ENCODE measurements around the gene MAS1.
"Not testable (repeated sequence)": the region's sequence is repeated elsewhere in the genome, so short reads cannot be mapped to it uniquely, and the experiment has no call there.

The MAS1 gene

DNA sequence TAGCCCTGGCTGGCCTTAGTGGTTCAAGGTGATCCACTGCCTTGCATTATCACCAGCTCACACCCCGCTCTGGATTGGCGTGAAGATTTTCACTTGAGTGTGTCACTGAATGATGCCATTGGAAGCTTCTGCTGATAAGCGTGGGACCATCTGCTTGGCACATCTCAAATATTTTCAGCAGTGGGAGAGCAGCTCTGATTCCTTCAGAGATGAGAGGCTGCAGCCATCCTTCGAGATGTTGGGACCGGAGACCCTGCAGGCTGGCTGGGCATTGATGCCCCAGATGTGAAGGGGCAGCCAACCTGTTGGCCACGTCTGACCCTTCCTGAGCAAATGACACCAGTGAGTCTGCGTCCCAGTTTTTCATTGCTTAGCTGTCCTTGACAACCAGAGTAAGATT, at the start of gene MAS1:
Gene MAS1 (plus strand): TSS at position 197 of the 400 bp plus-strand sequence. CDS start 15,968 bp downstream, outside the sequence.
- no peaks in the 10 kb centered on the region for H3K36me3 ChIP-seq (ENCODE audit: insufficient read depth, low read length)
- H3K4me3 ChIP-seq (ENCODE audit: low read depth in 1 of 2, low read length in 2 of 2) = no peak within 1 kb of the TSS
- peaks cover 0 to 5% of the 10 kb centered on the region in 2 donors for H3K27me3 ChIP-seq (ENCODE audit: control insufficient read depth in 1 of 2, insufficient read depth in 2 of 2, low read length in 2 of 2)
- no peak within 1 kb of the TSS for H3K27ac ChIP-seq (ENCODE audit: low read depth, low read length)
- H3K9ac ChIP-seq (ENCODE audit: low read length) = no peak within 1 kb of the TSS
- no peaks in the 10 kb centered on the region for H3K4me1 ChIP-seq (ENCODE audit: insufficient read depth, low read length)
- H3K9me3 ChIP-seq (ENCODE audit: low read length) = no peaks in the 10 kb centered on the region

DNA sequence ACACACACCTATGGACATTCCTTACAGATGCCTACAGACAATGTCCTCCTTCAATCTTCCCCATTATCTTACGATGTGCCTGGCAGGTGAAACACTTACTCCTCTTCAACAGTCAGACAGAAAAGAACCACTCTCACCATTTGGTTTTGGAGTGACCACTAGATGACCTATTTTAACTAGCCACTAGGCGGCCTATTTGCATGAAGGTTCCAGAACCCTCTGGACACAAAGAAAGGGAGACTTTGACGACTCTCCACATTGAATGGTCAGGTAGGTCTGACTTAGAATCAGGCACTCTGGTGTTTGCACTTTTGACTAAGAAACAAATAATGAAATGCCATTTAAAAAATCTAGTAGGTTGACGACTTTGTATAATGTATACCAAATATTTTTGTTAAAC, 48.8 kb upstream of the MAS1 start:
- no peaks in the 10 kb centered on the region for H3K9me3 ChIP-seq (ENCODE audit: low read length)
- no peak overlapping the region for H3K9ac ChIP-seq (ENCODE audit: low read length)
- no peaks in the 10 kb centered on the region for H3K4me1 ChIP-seq (ENCODE audit: insufficient read depth, low read length)
- H3K4me3 ChIP-seq (ENCODE audit: low read depth in 1 of 2, low read length in 2 of 2) = no peak overlapping the region
- no peaks in the 10 kb centered on the region for H3K27me3 ChIP-seq (ENCODE audit: control insufficient read depth in 1 of 2, insufficient read depth in 2 of 2, low read length in 2 of 2)
- H3K36me3 ChIP-seq (ENCODE audit: insufficient read depth, low read length) = no peaks in the 10 kb centered on the region
- no peak overlapping the region for H3K27ac ChIP-seq (ENCODE audit: low read depth, low read length)

DNA sequence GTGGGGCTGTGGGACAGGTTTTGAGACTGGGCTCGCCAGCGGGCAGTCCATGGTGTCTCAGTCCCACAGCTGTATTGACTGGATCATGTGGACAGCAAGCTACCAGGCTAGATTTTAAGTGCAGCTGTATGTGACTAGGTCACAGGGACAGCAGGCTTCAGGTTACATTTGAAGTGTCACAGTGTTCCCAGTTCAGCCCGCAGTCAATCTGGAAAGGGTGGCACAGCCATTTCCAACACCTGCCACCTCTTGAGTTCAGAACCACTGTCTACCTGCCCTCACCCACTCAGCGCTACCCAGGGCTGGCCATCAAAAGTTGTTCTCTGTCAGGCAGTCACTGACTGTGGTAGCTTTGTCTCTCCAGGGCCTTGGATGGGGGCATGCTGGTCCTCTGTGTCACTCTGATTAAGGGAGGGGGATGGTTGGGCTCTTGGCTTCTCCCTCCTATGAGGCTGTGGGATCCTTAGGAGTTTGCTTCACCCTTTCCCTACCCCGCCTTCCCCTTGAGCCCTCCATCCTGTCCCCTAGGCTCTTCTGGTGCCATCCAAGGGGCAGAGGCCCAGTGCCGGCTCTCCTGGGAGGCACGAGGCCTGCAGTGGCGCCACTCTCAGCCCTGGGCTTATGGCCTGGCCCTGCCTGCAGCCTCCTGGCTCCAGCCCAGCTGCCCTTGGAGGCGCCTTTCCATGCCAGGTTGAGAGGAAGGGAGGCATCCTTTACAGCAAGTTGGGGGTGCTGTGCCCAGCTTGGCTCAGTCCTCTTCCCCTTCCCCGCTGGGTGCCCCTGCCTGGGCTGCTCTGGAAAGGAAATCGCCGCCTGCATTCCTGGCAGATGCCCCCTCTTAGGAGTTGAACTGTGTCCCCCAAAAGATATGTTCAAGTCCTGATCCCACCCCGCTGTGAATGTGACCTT, 45.8 kb upstream of the MAS1 start:
- no peaks in the 10 kb centered on the region for H3K36me3 ChIP-seq (ENCODE audit: insufficient read depth, low read length)
- H3K27me3 ChIP-seq (ENCODE audit: control insufficient read depth in 1 of 2, insufficient read depth in 2 of 2, low read length in 2 of 2) = no peaks in the 10 kb centered on the region
- H3K4me3 ChIP-seq (ENCODE audit: low read depth in 1 of 2, low read length in 2 of 2) = no peak overlapping the region
- H3K9ac ChIP-seq (ENCODE audit: low read length) = no peak overlapping the region
- H3K27ac ChIP-seq (ENCODE audit: low read depth, low read length) = no peak overlapping the region
- H3K9me3 ChIP-seq (ENCODE audit: low read length) = no peaks in the 10 kb centered on the region
- no peaks in the 10 kb centered on the region for H3K4me1 ChIP-seq (ENCODE audit: insufficient read depth, low read length)

DNA sequence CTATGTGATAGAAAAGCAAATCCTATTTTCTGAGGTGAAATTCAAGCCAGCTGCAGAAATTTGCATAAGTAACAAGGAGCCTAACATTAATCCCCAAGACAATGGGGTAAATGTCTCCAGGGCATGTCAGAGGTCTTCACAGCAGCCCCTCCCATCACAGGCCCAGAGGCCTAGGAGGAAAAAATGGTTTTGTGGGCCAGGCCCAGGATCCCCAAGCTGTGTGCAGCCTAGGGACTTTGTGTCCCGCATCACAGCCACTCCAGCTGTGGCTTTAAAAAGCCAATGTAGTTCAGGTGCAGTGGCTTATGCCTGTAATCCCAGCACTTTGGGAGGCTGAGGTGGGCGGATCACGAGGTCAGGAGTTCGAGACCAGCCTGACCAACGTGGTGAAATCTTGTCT, 42.2 kb upstream of the MAS1 start:
- H3K36me3 ChIP-seq (ENCODE audit: insufficient read depth, low read length); H3K4me3 ChIP-seq (ENCODE audit: low read depth in 1 of 2, low read length in 2 of 2); H3K9ac ChIP-seq (ENCODE audit: low read length); H3K4me1 ChIP-seq (ENCODE audit: insufficient read depth, low read length); H3K27ac ChIP-seq (ENCODE audit: low read depth, low read length); H3K9me3 ChIP-seq (ENCODE audit: low read length); H3K27me3 ChIP-seq (ENCODE audit: control insufficient read depth in 1 of 2, insufficient read depth in 2 of 2, low read length in 2 of 2): not testable (repeated sequence)

DNA sequence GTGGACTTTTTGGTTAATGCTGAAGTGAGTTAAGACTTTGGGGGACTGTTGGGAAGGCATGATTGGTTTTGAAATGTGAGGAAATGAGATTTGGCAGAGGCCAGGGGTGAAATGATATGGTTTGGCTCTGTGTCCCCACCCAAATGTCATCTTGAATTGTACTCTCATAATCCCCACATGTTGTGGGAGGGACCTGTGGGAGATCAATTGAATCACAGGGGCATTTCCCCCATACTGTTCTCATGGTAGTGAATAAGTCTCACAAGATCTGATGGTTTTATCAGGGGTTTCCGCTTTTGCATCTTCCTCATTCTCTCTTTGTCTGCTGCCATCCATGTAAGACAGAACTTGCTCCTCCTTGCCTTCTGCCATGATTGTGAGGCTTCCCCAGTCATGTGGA, 40.9 kb upstream of the MAS1 start:
- H3K36me3 ChIP-seq (ENCODE audit: insufficient read depth, low read length); H3K4me1 ChIP-seq (ENCODE audit: insufficient read depth, low read length); H3K4me3 ChIP-seq (ENCODE audit: low read depth in 1 of 2, low read length in 2 of 2); H3K9me3 ChIP-seq (ENCODE audit: low read length); H3K27ac ChIP-seq (ENCODE audit: low read depth, low read length); H3K9ac ChIP-seq (ENCODE audit: low read length); H3K27me3 ChIP-seq (ENCODE audit: control insufficient read depth in 1 of 2, insufficient read depth in 2 of 2, low read length in 2 of 2): not testable (repeated sequence)

DNA sequence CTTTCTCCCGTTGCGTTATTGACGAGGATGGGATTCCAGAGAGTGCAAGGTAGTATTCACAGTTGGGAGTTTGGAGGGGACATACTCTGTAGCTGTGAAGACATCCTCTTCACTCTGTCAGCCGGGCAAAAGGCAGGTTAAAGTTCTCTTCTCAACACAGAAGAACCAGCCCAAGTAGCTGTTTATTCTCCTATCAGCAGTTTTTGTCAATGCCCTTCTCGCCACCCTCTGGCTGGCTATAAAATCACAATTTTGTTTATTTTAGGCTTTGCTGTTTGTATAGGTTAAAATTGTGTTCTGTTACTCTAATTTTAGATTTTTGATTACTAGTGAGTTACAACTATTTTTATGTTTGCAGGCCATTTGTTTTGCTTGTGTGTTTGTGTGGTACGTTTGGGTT, 37.9 kb upstream of the MAS1 start:
- H3K9ac ChIP-seq (ENCODE audit: low read length) = no peak overlapping the region
- no peak overlapping the region for H3K4me3 ChIP-seq (ENCODE audit: low read depth in 1 of 2, low read length in 2 of 2)
- H3K27ac ChIP-seq (ENCODE audit: low read depth, low read length) = no peak overlapping the region
- no peaks in the 10 kb centered on the region for H3K36me3 ChIP-seq (ENCODE audit: insufficient read depth, low read length)
- no peaks in the 10 kb centered on the region for H3K4me1 ChIP-seq (ENCODE audit: insufficient read depth, low read length)
- no peaks in the 10 kb centered on the region for H3K9me3 ChIP-seq (ENCODE audit: low read length)
- no peaks in the 10 kb centered on the region for H3K27me3 ChIP-seq (ENCODE audit: control insufficient read depth in 1 of 2, insufficient read depth in 2 of 2, low read length in 2 of 2)

DNA sequence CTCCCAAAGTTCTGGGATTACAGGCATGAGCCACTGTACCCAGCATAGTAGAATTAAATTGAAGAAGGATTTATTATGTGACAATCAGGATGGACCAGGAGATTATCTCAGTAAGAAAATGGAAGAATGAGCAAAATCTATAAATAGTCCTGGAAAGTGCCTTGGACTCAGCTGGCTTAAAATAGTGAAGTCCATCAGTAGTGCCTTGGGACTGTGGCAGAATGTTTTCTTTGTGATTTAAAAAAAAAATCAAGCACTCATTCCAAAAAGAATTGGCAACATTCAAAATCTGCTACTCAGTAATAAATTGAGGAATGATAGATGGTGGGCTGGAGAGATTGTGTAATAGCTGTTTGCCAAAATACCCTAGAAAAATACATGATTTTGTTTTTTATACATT, 37.0 kb upstream of the MAS1 start:
- H3K27me3 ChIP-seq (ENCODE audit: control insufficient read depth in 1 of 2, insufficient read depth in 2 of 2, low read length in 2 of 2) = no peaks in the 10 kb centered on the region
- H3K9ac ChIP-seq (ENCODE audit: low read length) = no peak overlapping the region
- H3K4me3 ChIP-seq (ENCODE audit: low read depth in 1 of 2, low read length in 2 of 2) = no peak overlapping the region
- no peaks in the 10 kb centered on the region for H3K9me3 ChIP-seq (ENCODE audit: low read length)
- H3K4me1 ChIP-seq (ENCODE audit: insufficient read depth, low read length) = no peaks in the 10 kb centered on the region
- H3K27ac ChIP-seq (ENCODE audit: low read depth, low read length) = no peak overlapping the region
- no peaks in the 10 kb centered on the region for H3K36me3 ChIP-seq (ENCODE audit: insufficient read depth, low read length)

DNA sequence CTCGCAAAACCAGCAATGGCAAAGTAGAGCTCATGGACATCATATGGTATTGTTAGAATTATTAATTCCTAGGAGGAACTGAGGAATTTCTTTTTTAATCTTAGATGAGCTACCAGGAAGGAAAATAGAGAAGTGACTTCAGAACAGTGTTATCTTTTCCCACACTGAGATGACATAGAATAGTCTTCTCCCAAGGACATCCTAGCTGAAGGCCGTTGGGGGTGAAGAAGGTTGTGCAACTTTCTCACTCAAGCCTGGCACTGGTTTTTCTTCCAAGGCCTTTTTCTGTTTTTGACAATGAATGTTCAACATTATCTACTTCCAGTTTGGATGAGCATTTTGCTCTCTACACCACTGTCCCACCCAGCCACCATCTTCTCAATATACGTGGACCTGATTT, 35.8 kb upstream of the MAS1 start:
- H3K9me3 ChIP-seq (ENCODE audit: low read length) = no peaks in the 10 kb centered on the region
- no peak overlapping the region for H3K27ac ChIP-seq (ENCODE audit: low read depth, low read length)

DNA sequence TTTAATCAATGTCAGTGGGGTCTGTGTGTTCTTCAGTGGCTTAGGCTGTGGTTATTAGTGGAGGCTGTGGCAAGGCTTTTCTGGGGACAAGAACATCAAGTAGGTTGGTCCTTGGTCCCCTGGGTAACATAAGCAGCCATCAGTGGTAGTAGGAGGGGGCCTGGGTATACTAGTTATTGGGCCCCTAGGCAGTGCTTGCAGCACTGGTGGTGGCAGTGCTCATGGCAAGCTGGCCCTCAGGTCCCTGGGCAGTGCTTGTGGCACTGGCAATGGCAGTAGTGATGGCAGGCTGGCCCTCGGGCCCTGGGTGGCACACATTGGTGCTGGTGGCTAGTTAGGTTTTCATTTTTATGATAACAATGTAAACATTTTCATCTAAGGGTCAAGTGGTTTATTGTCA, 32.5 kb upstream of the MAS1 start:
- no peaks in the 10 kb centered on the region for H3K27me3 ChIP-seq (ENCODE audit: control insufficient read depth in 1 of 2, insufficient read depth in 2 of 2, low read length in 2 of 2)
- H3K4me3 ChIP-seq (ENCODE audit: low read depth in 1 of 2, low read length in 2 of 2) = no peak overlapping the region
- H3K9me3 ChIP-seq (ENCODE audit: low read length) = no peaks in the 10 kb centered on the region
- no peak overlapping the region for H3K27ac ChIP-seq (ENCODE audit: low read depth, low read length)
- H3K9ac ChIP-seq (ENCODE audit: low read length) = no peak overlapping the region
- no peaks in the 10 kb centered on the region for H3K36me3 ChIP-seq (ENCODE audit: insufficient read depth, low read length)
- H3K4me1 ChIP-seq (ENCODE audit: insufficient read depth, low read length) = no peaks in the 10 kb centered on the region

More for the DNA sequence above, 35.8 kb upstream of the MAS1 start:
- Histone ChIP-seq H3K27me3 (ENCODE audit: control insufficient read depth in 1 of 2, insufficient read depth in 2 of 2, low read length in 2 of 2) (no peaks in the 10 kb centered on the region), H3K36me3 (ENCODE audit: insufficient read depth, low read length) (no peaks in the 10 kb centered on the region), H3K4me3 (ENCODE audit: low read depth in 1 of 2, low read length in 2 of 2) (no peak overlapping the region), H3K4me1 (ENCODE audit: insufficient read depth, low read length) (no peaks in the 10 kb centered on the region), H3K9ac (ENCODE audit: low read length) (no peak overlapping the region)

DNA sequence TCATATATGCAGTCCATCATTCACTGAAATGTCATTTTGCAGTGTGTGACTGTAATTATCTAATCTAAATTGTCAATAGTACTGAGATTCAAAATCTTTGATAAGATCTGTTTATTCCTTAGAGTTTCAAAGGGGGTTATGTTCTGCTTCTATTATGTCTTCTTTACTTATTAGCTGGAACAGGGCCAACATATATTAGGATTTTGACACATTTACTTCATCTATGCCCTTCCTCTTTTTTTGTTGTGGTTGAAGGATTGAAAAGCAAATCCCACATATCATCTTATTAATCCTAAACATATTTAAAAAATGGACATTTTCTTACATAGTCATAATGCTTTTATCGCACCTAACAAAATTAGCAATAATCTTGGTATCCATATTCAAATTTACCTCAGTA, 30.3 kb upstream of the MAS1 start:
- H3K4me3 ChIP-seq (ENCODE audit: low read depth in 1 of 2, low read length in 2 of 2) = no peak overlapping the region
- no peak overlapping the region for H3K27ac ChIP-seq (ENCODE audit: low read depth, low read length)
- H3K4me1 ChIP-seq (ENCODE audit: insufficient read depth, low read length) = no peaks in the 10 kb centered on the region
- H3K9ac ChIP-seq (ENCODE audit: low read length) = no peak overlapping the region
- no peaks in the 10 kb centered on the region for H3K27me3 ChIP-seq (ENCODE audit: control insufficient read depth in 1 of 2, insufficient read depth in 2 of 2, low read length in 2 of 2)
- H3K9me3 ChIP-seq (ENCODE audit: low read length) = no peaks in the 10 kb centered on the region
- no peaks in the 10 kb centered on the region for H3K36me3 ChIP-seq (ENCODE audit: insufficient read depth, low read length)

DNA sequence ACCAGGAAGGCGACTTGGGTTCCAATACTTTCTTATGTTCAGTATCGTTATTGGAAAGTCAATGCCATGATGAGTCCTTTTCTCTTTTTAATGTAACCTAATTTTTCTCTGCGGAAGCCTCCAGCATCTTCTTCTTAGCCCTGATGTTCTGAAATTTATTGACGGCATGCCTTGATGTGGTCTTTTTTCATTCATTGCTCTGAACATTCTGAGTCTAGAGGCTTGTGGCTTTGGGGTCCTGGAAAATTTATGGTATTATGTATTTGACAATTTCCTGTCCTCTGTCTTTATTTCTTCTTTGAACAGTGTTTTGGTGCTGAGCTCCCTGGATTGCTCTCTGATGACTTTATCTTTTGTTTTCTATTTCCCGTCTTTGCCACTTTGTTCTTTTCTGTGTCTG, 28.7 kb upstream of the MAS1 start:
- H3K9ac ChIP-seq (ENCODE audit: low read length) = no peak overlapping the region
- H3K9me3 ChIP-seq (ENCODE audit: low read length) = no peaks in the 10 kb centered on the region
- no peak overlapping the region for H3K4me3 ChIP-seq (ENCODE audit: low read depth in 1 of 2, low read length in 2 of 2)
- no peaks in the 10 kb centered on the region for H3K4me1 ChIP-seq (ENCODE audit: insufficient read depth, low read length)
- no peaks in the 10 kb centered on the region for H3K27me3 ChIP-seq (ENCODE audit: control insufficient read depth in 1 of 2, insufficient read depth in 2 of 2, low read length in 2 of 2)
- no peak overlapping the region for H3K27ac ChIP-seq (ENCODE audit: low read depth, low read length)
- H3K36me3 ChIP-seq (ENCODE audit: insufficient read depth, low read length) = no peaks in the 10 kb centered on the region

DNA sequence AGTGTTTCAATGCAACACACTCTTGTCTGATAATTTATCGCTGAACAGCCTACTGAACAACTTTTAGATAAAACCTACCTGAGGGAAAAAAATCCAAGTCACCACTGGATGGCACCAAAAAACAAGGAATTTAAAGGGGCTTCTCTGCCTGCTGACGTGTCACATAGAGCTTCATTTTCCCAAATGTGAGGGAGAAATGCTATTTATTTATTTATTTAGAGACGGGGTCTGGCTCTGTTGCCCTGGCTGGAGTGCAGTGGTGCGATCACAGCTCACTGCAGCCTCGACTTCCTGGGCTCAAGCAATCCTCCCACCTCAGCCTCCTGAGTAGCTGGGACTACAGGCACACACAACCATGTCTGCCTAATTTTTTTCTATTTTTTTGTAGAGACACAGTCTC, 27.4 kb upstream of the MAS1 start:
- H3K4me1 ChIP-seq (ENCODE audit: insufficient read depth, low read length); H3K27me3 ChIP-seq (ENCODE audit: control insufficient read depth in 1 of 2, insufficient read depth in 2 of 2, low read length in 2 of 2); H3K9me3 ChIP-seq (ENCODE audit: low read length); H3K36me3 ChIP-seq (ENCODE audit: insufficient read depth, low read length); H3K9ac ChIP-seq (ENCODE audit: low read length); H3K27ac ChIP-seq (ENCODE audit: low read depth, low read length); H3K4me3 ChIP-seq (ENCODE audit: low read depth in 1 of 2, low read length in 2 of 2): not testable (repeated sequence)

Data from muscle layer of colon (tissue), 2 donors.